SK-N-SH (cell line): ENCODE data around the gene TLR4. TPM values are rescaled to one million over a fixed set of nuclear protein-coding genes. Genes with fewer than 3 reads are reported as not detected.

Experiments
- CTCF ChIA-PET: fragments of 300-600, 350-600 bp; formaldehyde crosslinking; extraction: SDS; loops from one replicate; lab custom pipeline; 2021; lab: Yijun Ruan, JAX
- POLR2A ChIA-PET: fragments of 350-600 bp; sonication (Branson Sonifier 250); formaldehyde crosslinking; extraction: SDS; loops from one replicate; lab custom pipeline; 2020; ENCODE audit warnings: antibody characterized with exemption, inconsistent platforms; lab: Yijun Ruan, JAX
- DNase-seq: peaks from one replicate; pipeline ENCODE4 v3.0.0; 2012
- H2AFZ ChIP-seq: fragments of 200-600 bp; sonication (generic); 2 replicates; pipeline ENCODE4 v1.8.1; 2016; ENCODE audit warnings: antibody characterized with exemption, mild to moderate bottlenecking, low read depth
- H3F3A ChIP-seq: fragments of 200-600 bp; sonication (generic); replicated peaks from 2 replicates; pipeline ENCODE3; 2016; ENCODE audit warnings: antibody characterized with exemption, mild to moderate bottlenecking; ENCODE audit not compliant: insufficient read depth
- H3K27ac ChIP-seq, 2 experiments: fragments of 200-500 bp in 1 of 2; fragments of 200-600 bp in 1 of 2; sonication (Bioruptor generic) in 1 of 2; sonication (generic), shearing (Covaris generic) in 1 of 2; 2 replicates each; pipeline versions ENCODE4 v1.5.1 to v1.6.1; 2014 to 2016; ENCODE audit warnings: low read depth in 2 of 2, inconsistent platforms in 1 of 2, low read length in 1 of 2, mild to moderate bottlenecking in 1 of 2, mixed read lengths in 1 of 2
- H3K27me3 ChIP-seq: fragments of 200-600 bp; sonication (generic), shearing (Covaris generic); 2 replicates; pipeline ENCODE4 v1.6.1; 2016; ENCODE audit warnings: mixed run types; ENCODE audit not compliant: insufficient read depth
- H3K36me3 ChIP-seq, 2 experiments: fragments of 200-500 bp in 1 of 2; fragments of 200-600 bp in 1 of 2; sonication (Bioruptor generic) in 1 of 2; sonication (generic) in 1 of 2; replicated peaks in 1 of 2; 2 replicates each; pipeline versions ENCODE3 to v1.5.1; 2014 to 2016; ENCODE audit warnings: low read length in 1 of 2, mild to moderate bottlenecking in 1 of 2; ENCODE audit not compliant: insufficient read depth in 2 of 2, control insufficient read depth in 1 of 2
- H3K4me1 ChIP-seq, 2 experiments: fragments of 200-500 bp in 1 of 2; fragments of 200-600 bp in 1 of 2; sonication (Bioruptor generic) in 1 of 2; sonication (generic), shearing (Covaris generic) in 1 of 2; 2 replicates each; pipeline versions ENCODE4 v1.5.1 to v1.6.1; 2014 to 2016; ENCODE audit warnings: low read depth in 1 of 2, low read length in 1 of 2, mixed run types in 1 of 2; ENCODE audit not compliant: insufficient read depth in 2 of 2, control insufficient read depth in 1 of 2
- H3K4me2 ChIP-seq: fragments of 200-600 bp; sonication (generic), shearing (Covaris generic); 2 replicates; pipeline ENCODE4 v1.6.1; 2017; ENCODE audit warnings: mixed run types
- H3K4me3 ChIP-seq, 2 experiments: fragments of 200-500 bp in 1 of 2; fragments of 200-600 bp in 1 of 2; sonication (Bioruptor generic) in 1 of 2; sonication (generic), shearing (Covaris generic) in 1 of 2; 2 replicates each; pipeline versions ENCODE4 v1.5.1 to v1.8.1; 2014 to 2016; ENCODE audit warnings: low read depth in 2 of 2, inconsistent platforms in 1 of 2, low read length in 1 of 2, mild to moderate bottlenecking in 1 of 2, mixed read lengths in 1 of 2, moderate library complexity in 1 of 2
- H3K79me2 ChIP-seq: fragments of 200-600 bp; sonication (generic); 2 replicates; pipeline ENCODE4 v1.8.1; 2017; ENCODE audit warnings: mild to moderate bottlenecking; ENCODE audit not compliant: insufficient read depth
- H3K9ac ChIP-seq: fragments of 200-600 bp; sonication (generic); 2 replicates; pipeline ENCODE4 v1.6.1; 2017; ENCODE audit warnings: mixed run types
- H3K9me2 ChIP-seq: fragments of 200-600 bp; sonication (generic); 2 replicates; pipeline ENCODE4 v1.6.1; 2017; ENCODE audit warnings: mixed run types
- H3K9me3 ChIP-seq: fragments of 200-600 bp; sonication (generic); 2 replicates; pipeline ENCODE4 v1.6.1; 2017; ENCODE audit warnings: mixed run types, mild to moderate bottlenecking, moderate library complexity
- H4K20me1 ChIP-seq: fragments of 200-600 bp; sonication (generic); 2 replicates; pipeline ENCODE4 v1.6.1; 2017; ENCODE audit warnings: mild to moderate bottlenecking, mixed run types; ENCODE audit not compliant: insufficient read depth
- CHD2 ChIP-seq: fragments of 150-350 bp; IDR thresholded peaks from 2 replicates; pipeline ENCODE4 v1.6.1; 2018; ENCODE audit warnings: low read length; ENCODE audit not compliant: partially characterized antibody
- CTCF ChIP-seq: fragments of 200-600 bp; sonication (generic); IDR thresholded peaks from 2 replicates; pipeline ENCODE4 v1.6.1; 2017; ENCODE audit warnings: antibody characterized with exemption, mild to moderate bottlenecking, moderate library complexity
- FOXJ3 ChIP-seq: sonication (generic); formaldehyde crosslinking; IDR thresholded peaks from 2 replicates; pipeline ENCODE4 v1.5.1; 2020; ENCODE audit warnings: mild to moderate bottlenecking, missing genetic modification reagents
- GABPA ChIP-seq: IDR thresholded peaks from 2 replicates; pipeline ENCODE4 v1.4.0; 2012; ENCODE audit warnings: low read depth, mild to moderate bottlenecking
- IRF3 ChIP-seq: fragments of 150-350 bp; IDR thresholded peaks from 2 replicates; pipeline ENCODE4 v1.6.1; 2016; ENCODE audit warnings: mild to moderate bottlenecking, low read depth, low read length
- JUND ChIP-seq: IDR thresholded peaks from 2 replicates; pipeline ENCODE4 v1.4.0; 2012
- MXI1 ChIP-seq: IDR thresholded peaks from 2 replicates; pipeline ENCODE4 v1.6.1; 2012; ENCODE audit warnings: mild to moderate bottlenecking, low read depth, low read length, improper control_type of control experiment
- NFIC ChIP-seq: IDR thresholded peaks from 2 replicates; pipeline ENCODE4 v1.4.0; 2012; ENCODE audit warnings: borderline replicate concordance
- RCOR1 ChIP-seq: fragments of 150-350 bp; IDR thresholded peaks from 2 replicates; pipeline ENCODE4 v1.6.1; 2017; ENCODE audit warnings: antibody characterized with exemption, low read length
- RXRA ChIP-seq: IDR thresholded peaks from 2 replicates; pipeline ENCODE4 v1.4.0; 2012; ENCODE audit warnings: low read depth, mild to moderate bottlenecking, borderline replicate concordance
- TAF1 ChIP-seq: IDR thresholded peaks from 2 replicates; pipeline ENCODE4 v1.6.1; 2012; ENCODE audit warnings: low read depth, mild to moderate bottlenecking, low read length, moderate library complexity, borderline replicate concordance
- USF1 ChIP-seq: IDR thresholded peaks from 2 replicates; pipeline ENCODE4 v1.4.0; 2012; ENCODE audit warnings: low read depth, borderline replicate concordance
- USF2 ChIP-seq: fragments of 150-350 bp; IDR thresholded peaks from 2 replicates; pipeline ENCODE4 v1.6.1; 2017; ENCODE audit warnings: antibody characterized with exemption, low read length, low read depth, borderline replicate concordance
- YY1 ChIP-seq: IDR thresholded peaks from 2 replicates; pipeline ENCODE4 v1.4.0; 2012; ENCODE audit warnings: low read depth, mild to moderate bottlenecking
- ZBTB33 ChIP-seq: IDR thresholded peaks from 2 replicates; pipeline ENCODE4 v1.4.0; 2012; ENCODE audit warnings: low read depth, borderline replicate concordance
- WGBS: methylation state at CpG from one replicate; pipeline ENCODE4 v1.1.6; 2017; ENCODE audit warnings: low lambda C conversion rate; 5-methylcytosine and 5-hydroxymethylcytosine counted together
- polyA plus RNA-seq, 3 experiments: library from polyadenylated mRNA; depleted of rRNA; stranded (reverse); fragments of >200 nt; gene quantifications; 2 replicates each; pipeline ENCODE4 v1.2.3, GENCODE V29; 2012

Gene TLR4
- polyA plus RNA-seq, 1 of the 3 experiments (the other 2 are of a cell fraction): 0.85 TPM

GRCh38 chr9:117734523-117735314 is 30.5 kb downstream of the TLR4 start:
- CTCF ChIA-PET: no interaction called here
- H3K27ac ChIP-seq: no peak overlapping the region

More at GRCh38 chr9:117734523-117735314, 30.5 kb downstream of the TLR4 start:
- Histone ChIP-seq H3K4me2 (no peak overlapping the region), H3K9me2 (no peaks in the 10 kb centered on the region), H3K4me1 (no peaks in the 10 kb centered on the region), H3F3A (no peaks in the 10 kb centered on the region), H2AFZ (no peak overlapping the region), H3K79me2 (no peaks in the 10 kb centered on the region), H3K4me3 (no peak overlapping the region), H3K27me3 (no peaks in the 10 kb centered on the region), H3K36me3 (no peaks in the 10 kb centered on the region), H3K9ac (no peak overlapping the region), H3K9me3 (no peaks in the 10 kb centered on the region), H4K20me1 (no peaks in the 10 kb centered on the region)
- POLR2A ChIA-PET: no interaction called here
- TF ChIP-seq NFIC (no peak), MXI1 (no peak), CTCF (no peak), GABPA (no peak), TAF1 (no peak), USF2 (no peak), RCOR1 (no peak), USF1 (no peak), CHD2 (no peak), JUND (no peak), IRF3 (no peak), YY1 (no peak), FOXJ3 (CRISPR knock-in tag) (no peak), RXRA (no peak), ZBTB33 (no peak)
- no peak for DNase-seq
- WGBS: 23% methylated on average over 2 of the region's 2 CpGs
